Measurements from ENCODE around the gene ARHGAP26.

The ARHGAP26 gene

GRCh38 chr5:143177263-143177983, 407.2 kb downstream of the ARHGAP26 start:
- Histone ChIP-seq H3K4me3 (ENCODE audit: low read length in 2 of 2) (no peak overlapping the region), H3K9ac (ENCODE audit: low read depth in 1 of 2, low read length in 2 of 2) (no peak overlapping the region), H3K36me3 (ENCODE audit: control insufficient read depth in 2 of 2, insufficient read depth in 2 of 2, low read length in 2 of 2) (peaks cover 4 to 18% of the 10 kb centered on the region in 2 donors), H3K9me3 (ENCODE audit: control insufficient read depth in 2 of 2, low read length in 2 of 2) (no peaks in the 10 kb centered on the region), H3K27me3 (ENCODE audit: control insufficient read depth in 2 of 2, insufficient read depth in 2 of 2, low read length in 2 of 2) (no peaks in the 10 kb centered on the region), H3K4me1 (ENCODE audit: control insufficient read depth in 2 of 2, insufficient read depth in 2 of 2, low read length in 2 of 2) (no peaks in the 10 kb centered on the region), H3K27ac (ENCODE audit: low read depth in 2 of 2, low read length in 2 of 2) (no peak overlapping the region)

GRCh38 chr5:143179126-143179740, 409.1 kb downstream of the ARHGAP26 start:
- no peaks in the 10 kb centered on the region for H3K27me3 ChIP-seq (ENCODE audit: control insufficient read depth in 2 of 2, insufficient read depth in 2 of 2, low read length in 2 of 2)
- H3K36me3 ChIP-seq (ENCODE audit: control insufficient read depth in 2 of 2, insufficient read depth in 2 of 2, low read length in 2 of 2) = peaks cover 0 to 13% of the 10 kb centered on the region in 2 donors
- H3K4me3 ChIP-seq (ENCODE audit: low read length in 2 of 2) = no peak overlapping the region
- H3K9me3 ChIP-seq (ENCODE audit: control insufficient read depth in 2 of 2, low read length in 2 of 2) = no peaks in the 10 kb centered on the region
- H3K27ac ChIP-seq (ENCODE audit: low read depth in 2 of 2, low read length in 2 of 2) = no peak overlapping the region
- H3K4me1 ChIP-seq (ENCODE audit: control insufficient read depth in 2 of 2, insufficient read depth in 2 of 2, low read length in 2 of 2) = no peaks in the 10 kb centered on the region
- no peak overlapping the region for H3K9ac ChIP-seq (ENCODE audit: low read depth in 1 of 2, low read length in 2 of 2)

GRCh38 chr5:143180751-143181150, 410.6 kb downstream of the ARHGAP26 start:
- Histone ChIP-seq H3K36me3 (ENCODE audit: control insufficient read depth in 2 of 2, insufficient read depth in 2 of 2, low read length in 2 of 2) (peaks cover 0 to 11% of the 10 kb centered on the region in 2 donors), H3K27me3 (ENCODE audit: control insufficient read depth in 2 of 2, insufficient read depth in 2 of 2, low read length in 2 of 2) (no peaks in the 10 kb centered on the region), H3K27ac (ENCODE audit: low read depth in 2 of 2, low read length in 2 of 2) (no peak overlapping the region), H3K9me3 (ENCODE audit: control insufficient read depth in 2 of 2, low read length in 2 of 2) (no peaks in the 10 kb centered on the region), H3K9ac (ENCODE audit: low read depth in 1 of 2, low read length in 2 of 2) (no peak overlapping the region), H3K4me3 (ENCODE audit: low read length in 2 of 2) (no peak overlapping the region), H3K4me1 (ENCODE audit: control insufficient read depth in 2 of 2, insufficient read depth in 2 of 2, low read length in 2 of 2) (no peaks in the 10 kb centered on the region)

GRCh38 chr5:143181173-143181572, 411.0 kb downstream of the ARHGAP26 start:
- Histone ChIP-seq H3K27me3 (ENCODE audit: control insufficient read depth in 2 of 2, insufficient read depth in 2 of 2, low read length in 2 of 2) (no peaks in the 10 kb centered on the region), H3K4me3 (ENCODE audit: low read length in 2 of 2) (no peak overlapping the region), H3K36me3 (ENCODE audit: control insufficient read depth in 2 of 2, insufficient read depth in 2 of 2, low read length in 2 of 2) (peaks cover 0 to 11% of the 10 kb centered on the region in 2 donors), H3K4me1 (ENCODE audit: control insufficient read depth in 2 of 2, insufficient read depth in 2 of 2, low read length in 2 of 2) (no peaks in the 10 kb centered on the region), H3K9me3 (ENCODE audit: control insufficient read depth in 2 of 2, low read length in 2 of 2) (no peaks in the 10 kb centered on the region), H3K27ac (ENCODE audit: low read depth in 2 of 2, low read length in 2 of 2) (no peak overlapping the region), H3K9ac (ENCODE audit: low read depth in 1 of 2, low read length in 2 of 2) (no peak overlapping the region)

- Histone ChIP-seq H3K27me3 (ENCODE audit: control insufficient read depth in 2 of 2, insufficient read depth in 2 of 2, low read length in 2 of 2) (no peaks in the 10 kb centered on the region), H3K36me3 (ENCODE audit: control insufficient read depth in 2 of 2, insufficient read depth in 2 of 2, low read length in 2 of 2) (peaks cover 0 to 7% of the 10 kb centered on the region in 2 donors), H3K4me1 (ENCODE audit: control insufficient read depth in 2 of 2, insufficient read depth in 2 of 2, low read length in 2 of 2) (no peaks in the 10 kb centered on the region), H3K4me3 (ENCODE audit: low read length in 2 of 2) (no peak overlapping the region), H3K9ac (ENCODE audit: low read depth in 1 of 2, low read length in 2 of 2) (no peak overlapping the region), H3K9me3 (ENCODE audit: control insufficient read depth in 2 of 2, low read length in 2 of 2) (no peaks in the 10 kb centered on the region), H3K27ac (ENCODE audit: low read depth in 2 of 2, low read length in 2 of 2) (no peak overlapping the region)
Observed at GRCh38 chr5:143182106-143182505, 411.9 kb downstream of the ARHGAP26 start.

GRCh38 chr5:143182901-143183820, 413.0 kb downstream of the ARHGAP26 start:
- Histone ChIP-seq H3K4me3 (ENCODE audit: low read length in 2 of 2) (no peak overlapping the region), H3K9me3 (ENCODE audit: control insufficient read depth in 2 of 2, low read length in 2 of 2) (no peaks in the 10 kb centered on the region), H3K27me3 (ENCODE audit: control insufficient read depth in 2 of 2, insufficient read depth in 2 of 2, low read length in 2 of 2) (no peaks in the 10 kb centered on the region), H3K36me3 (ENCODE audit: control insufficient read depth in 2 of 2, insufficient read depth in 2 of 2, low read length in 2 of 2) (peaks cover 0 to 4% of the 10 kb centered on the region in 2 donors), H3K4me1 (ENCODE audit: control insufficient read depth in 2 of 2, insufficient read depth in 2 of 2, low read length in 2 of 2) (no peaks in the 10 kb centered on the region), H3K27ac (ENCODE audit: low read depth in 2 of 2, low read length in 2 of 2) (no peak overlapping the region), H3K9ac (ENCODE audit: low read depth in 1 of 2, low read length in 2 of 2) (no peak overlapping the region)

- no peaks in the 10 kb centered on the region for H3K9me3 ChIP-seq (ENCODE audit: control insufficient read depth in 2 of 2, low read length in 2 of 2)
- H3K4me3 ChIP-seq (ENCODE audit: low read length in 2 of 2) = no peak overlapping the region
- H3K27ac ChIP-seq (ENCODE audit: low read depth in 2 of 2, low read length in 2 of 2) = no peak overlapping the region
- no peak overlapping the region for H3K9ac ChIP-seq (ENCODE audit: low read depth in 1 of 2, low read length in 2 of 2)
- no peaks in the 10 kb centered on the region for H3K4me1 ChIP-seq (ENCODE audit: control insufficient read depth in 2 of 2, insufficient read depth in 2 of 2, low read length in 2 of 2)
- H3K36me3 ChIP-seq (ENCODE audit: control insufficient read depth in 2 of 2, insufficient read depth in 2 of 2, low read length in 2 of 2) = no peaks in the 10 kb centered on the region
- no peaks in the 10 kb centered on the region for H3K27me3 ChIP-seq (ENCODE audit: control insufficient read depth in 2 of 2, insufficient read depth in 2 of 2, low read length in 2 of 2)
Observed at GRCh38 chr5:143183989-143184388, 413.8 kb downstream of the ARHGAP26 start.

GRCh38 chr5:143186623-143187022, 416.4 kb downstream of the ARHGAP26 start:
- Histone ChIP-seq H3K4me1 (ENCODE audit: control insufficient read depth in 2 of 2, insufficient read depth in 2 of 2, low read length in 2 of 2) (no peaks in the 10 kb centered on the region), H3K9me3 (ENCODE audit: control insufficient read depth in 2 of 2, low read length in 2 of 2) (no peaks in the 10 kb centered on the region), H3K27ac (ENCODE audit: low read depth in 2 of 2, low read length in 2 of 2) (no peak overlapping the region), H3K4me3 (ENCODE audit: low read length in 2 of 2) (no peak overlapping the region), H3K36me3 (ENCODE audit: control insufficient read depth in 2 of 2, insufficient read depth in 2 of 2, low read length in 2 of 2) (no peaks in the 10 kb centered on the region), H3K27me3 (ENCODE audit: control insufficient read depth in 2 of 2, insufficient read depth in 2 of 2, low read length in 2 of 2) (no peaks in the 10 kb centered on the region), H3K9ac (ENCODE audit: low read depth in 1 of 2, low read length in 2 of 2) (no peak overlapping the region)

- Histone ChIP-seq H3K27me3 (ENCODE audit: control insufficient read depth in 2 of 2, insufficient read depth in 2 of 2, low read length in 2 of 2) (no peaks in the 10 kb centered on the region), H3K36me3 (ENCODE audit: control insufficient read depth in 2 of 2, insufficient read depth in 2 of 2, low read length in 2 of 2) (no peaks in the 10 kb centered on the region), H3K4me3 (ENCODE audit: low read length in 2 of 2) (no peak overlapping the region), H3K4me1 (ENCODE audit: control insufficient read depth in 2 of 2, insufficient read depth in 2 of 2, low read length in 2 of 2) (no peaks in the 10 kb centered on the region), H3K27ac (ENCODE audit: low read depth in 2 of 2, low read length in 2 of 2) (no peak overlapping the region), H3K9ac (ENCODE audit: low read depth in 1 of 2, low read length in 2 of 2) (no peak overlapping the region), H3K9me3 (ENCODE audit: control insufficient read depth in 2 of 2, low read length in 2 of 2) (no peaks in the 10 kb centered on the region)
Observed at GRCh38 chr5:143187495-143187894, 417.3 kb downstream of the ARHGAP26 start.

GRCh38 chr5:143188083-143188482, 417.9 kb downstream of the ARHGAP26 start:
- Histone ChIP-seq H3K36me3 (ENCODE audit: control insufficient read depth in 2 of 2, insufficient read depth in 2 of 2, low read length in 2 of 2) (no peaks in the 10 kb centered on the region), H3K27ac (ENCODE audit: low read depth in 2 of 2, low read length in 2 of 2) (no peak overlapping the region), H3K9me3 (ENCODE audit: control insufficient read depth in 2 of 2, low read length in 2 of 2) (no peaks in the 10 kb centered on the region), H3K27me3 (ENCODE audit: control insufficient read depth in 2 of 2, insufficient read depth in 2 of 2, low read length in 2 of 2) (no peaks in the 10 kb centered on the region), H3K4me3 (ENCODE audit: low read length in 2 of 2) (no peak overlapping the region), H3K9ac (ENCODE audit: low read depth in 1 of 2, low read length in 2 of 2) (no peak overlapping the region), H3K4me1 (ENCODE audit: control insufficient read depth in 2 of 2, insufficient read depth in 2 of 2, low read length in 2 of 2) (no peaks in the 10 kb centered on the region)

Measured in mucosa of rectum (tissue), 2 donors.